Measurements from ENCODE around the gene FRS2.

DNA sequence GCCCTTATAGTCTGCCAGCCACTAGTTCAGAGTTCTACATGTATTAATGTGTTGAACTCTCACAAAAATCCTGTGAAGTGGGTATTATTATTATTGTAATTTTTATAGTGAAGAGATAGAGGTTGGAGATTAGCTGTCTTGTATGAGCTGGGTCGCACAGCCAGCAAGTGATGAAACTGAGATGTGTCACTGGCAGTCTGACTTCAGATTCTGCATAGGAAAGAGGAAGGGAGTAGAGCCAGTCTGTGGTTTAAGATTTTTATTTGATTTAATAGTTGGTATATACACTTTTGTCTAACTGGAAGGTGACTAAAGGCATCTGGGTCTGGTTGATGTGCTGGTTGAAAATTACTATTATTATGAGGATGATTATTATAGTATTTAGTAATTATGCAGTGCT, 5.8 kb upstream of the FRS2 start:
- TF ChIP-seq POLR2A (IDR thresholded peaks at IDR 0.05): no peak
- TF ChIP-seq, protein P1, sequence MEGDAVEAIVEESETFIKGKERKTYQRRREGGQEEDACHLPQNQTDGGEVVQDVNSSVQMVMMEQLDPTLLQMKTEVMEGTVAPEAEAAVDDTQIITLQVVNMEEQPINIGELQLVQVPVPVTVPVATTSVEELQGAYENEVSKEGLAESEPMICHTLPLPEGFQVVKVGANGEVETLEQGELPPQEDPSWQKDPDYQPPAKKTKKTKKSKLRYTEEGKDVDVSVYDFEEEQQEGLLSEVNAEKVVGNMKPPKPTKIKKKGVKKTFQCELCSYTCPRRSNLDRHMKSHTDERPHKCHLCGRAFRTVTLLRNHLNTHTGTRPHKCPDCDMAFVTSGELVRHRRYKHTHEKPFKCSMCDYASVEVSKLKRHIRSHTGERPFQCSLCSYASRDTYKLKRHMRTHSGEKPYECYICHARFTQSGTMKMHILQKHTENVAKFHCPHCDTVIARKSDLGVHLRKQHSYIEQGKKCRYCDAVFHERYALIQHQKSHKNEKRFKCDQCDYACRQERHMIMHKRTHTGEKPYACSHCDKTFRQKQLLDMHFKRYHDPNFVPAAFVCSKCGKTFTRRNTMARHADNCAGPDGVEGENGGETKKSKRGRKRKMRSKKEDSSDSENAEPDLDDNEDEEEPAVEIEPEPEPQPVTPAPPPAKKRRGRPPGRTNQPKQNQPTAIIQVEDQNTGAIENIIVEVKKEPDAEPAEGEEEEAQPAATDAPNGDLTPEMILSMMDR (IDR thresholded peaks at IDR 0.05): no peak

Data from esophagus squamous epithelium (tissue), 4 donors.